ENCODE results near the gene SPINT2.

SPINT2 gene

DNA sequence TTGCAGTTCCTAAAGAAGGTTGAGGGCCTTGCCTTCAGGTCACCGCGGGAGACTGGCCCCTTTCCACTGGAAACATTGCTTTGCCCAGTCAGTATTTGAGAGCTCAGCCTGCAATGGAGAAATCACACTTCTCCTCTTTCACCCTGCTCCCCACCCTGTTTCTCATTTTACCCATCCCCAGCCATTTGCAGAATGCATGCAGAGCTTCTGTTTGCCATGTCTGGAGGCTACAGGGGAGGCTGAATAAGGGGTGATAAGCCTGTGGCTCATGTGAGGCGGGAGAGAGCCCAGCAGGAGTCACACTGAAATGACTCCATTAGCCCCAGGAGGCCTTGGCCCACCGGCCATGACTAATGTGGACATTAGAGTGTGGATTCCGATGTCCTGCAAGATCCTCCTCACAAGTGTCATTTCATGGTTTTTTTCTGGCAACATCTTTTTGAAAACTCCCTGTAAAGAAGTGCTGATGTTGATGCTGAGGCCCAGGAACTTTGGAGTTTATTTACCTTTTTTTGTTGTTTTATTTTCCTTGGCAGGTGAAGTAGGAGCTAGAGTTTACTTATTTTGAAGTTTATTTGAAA, 6.3 kb downstream of the SPINT2 start:
- DNase-seq: peak; percentile 84

DNA sequence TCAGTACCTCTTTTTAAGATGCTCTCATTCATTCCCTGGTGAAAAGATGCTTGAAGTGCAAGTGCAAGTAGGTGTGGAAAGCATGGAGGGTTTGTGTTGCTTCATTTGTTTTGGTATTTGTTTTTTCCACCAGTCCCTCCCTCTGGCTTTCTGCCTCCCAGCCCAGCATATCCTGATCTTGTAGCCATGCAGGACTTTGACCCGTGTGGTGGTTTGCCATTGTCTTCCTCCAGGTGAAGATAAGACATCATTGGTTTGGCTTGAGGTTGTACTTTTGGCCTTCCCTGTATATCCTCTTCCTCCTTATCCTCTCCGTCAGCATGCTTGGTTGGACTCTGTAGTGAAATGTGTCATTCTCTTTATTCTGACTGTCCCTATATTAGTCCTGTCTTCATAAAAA, 9.1 kb downstream of the SPINT2 start:
- peak; percentile 50 for DNase-seq

DNA sequence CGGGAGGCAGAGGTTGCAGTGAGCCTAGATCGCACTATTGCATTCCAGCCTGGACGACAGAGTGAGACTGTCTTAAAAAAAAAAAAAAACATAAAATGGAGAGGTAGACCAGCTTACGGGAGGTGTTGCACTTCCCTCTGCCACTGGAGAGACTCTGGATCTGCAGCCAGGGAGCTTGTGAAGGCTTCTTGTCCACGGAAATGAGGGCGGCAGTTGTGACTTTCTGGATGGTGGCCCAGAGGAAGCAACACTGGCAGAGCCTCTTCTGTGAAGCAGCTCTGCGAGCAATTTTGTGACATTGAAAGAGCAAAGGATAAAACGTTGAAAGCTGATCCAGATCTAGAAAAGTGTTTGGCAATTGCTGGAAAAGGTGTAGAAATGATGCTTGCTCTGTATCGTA, 10.4 kb downstream of the SPINT2 start:
- peak; percentile 44 for DNase-seq

DNA sequence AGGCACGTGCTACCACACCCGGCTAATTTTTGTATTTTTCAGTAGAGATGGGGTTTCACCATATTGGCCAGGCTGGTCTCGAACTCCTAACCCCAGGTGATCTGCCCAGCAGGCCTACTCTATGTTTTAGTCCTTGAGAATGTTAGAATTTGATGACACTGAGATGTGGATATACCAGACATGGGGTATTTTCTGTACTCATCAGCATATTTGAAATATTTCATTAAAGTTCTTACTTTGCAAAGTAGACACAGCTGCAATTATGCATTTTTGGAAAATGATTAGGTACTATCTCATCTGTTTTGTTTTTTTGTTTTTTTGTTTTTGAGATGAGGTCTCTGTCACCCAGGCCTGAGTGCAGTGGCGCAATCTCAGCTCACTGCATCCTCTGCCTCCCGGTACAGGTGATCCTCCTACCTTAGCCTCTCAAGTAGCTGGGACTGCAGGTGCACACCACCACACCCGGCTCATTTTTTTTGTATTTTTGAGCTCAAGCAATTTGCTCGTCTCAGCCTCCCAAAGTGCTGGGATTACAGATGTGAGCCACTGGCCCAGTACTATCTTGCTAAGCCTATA, 12.7 kb downstream of the SPINT2 start:
- no peak for DNase-seq

DNA sequence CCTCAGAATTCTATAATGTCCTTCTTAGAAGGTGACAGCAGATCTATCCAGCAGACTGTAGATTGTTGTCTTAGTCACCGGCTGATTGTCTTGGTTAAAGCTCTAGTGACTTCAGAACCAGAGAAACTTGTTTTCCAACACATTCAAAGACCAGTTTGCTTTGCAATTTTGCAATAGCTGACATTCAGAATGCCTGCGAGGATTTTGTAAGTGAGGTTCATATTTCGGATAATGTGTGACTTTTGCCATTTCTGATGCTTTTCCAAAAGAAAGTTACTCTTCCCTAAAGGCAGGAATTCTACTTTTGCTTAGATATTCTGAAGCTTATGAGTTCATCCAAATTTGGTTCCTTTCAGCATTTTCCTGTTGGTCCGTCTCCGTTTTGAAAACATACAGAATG, 13.2 kb downstream of the SPINT2 start:
- no peak for DNase-seq

DNA sequence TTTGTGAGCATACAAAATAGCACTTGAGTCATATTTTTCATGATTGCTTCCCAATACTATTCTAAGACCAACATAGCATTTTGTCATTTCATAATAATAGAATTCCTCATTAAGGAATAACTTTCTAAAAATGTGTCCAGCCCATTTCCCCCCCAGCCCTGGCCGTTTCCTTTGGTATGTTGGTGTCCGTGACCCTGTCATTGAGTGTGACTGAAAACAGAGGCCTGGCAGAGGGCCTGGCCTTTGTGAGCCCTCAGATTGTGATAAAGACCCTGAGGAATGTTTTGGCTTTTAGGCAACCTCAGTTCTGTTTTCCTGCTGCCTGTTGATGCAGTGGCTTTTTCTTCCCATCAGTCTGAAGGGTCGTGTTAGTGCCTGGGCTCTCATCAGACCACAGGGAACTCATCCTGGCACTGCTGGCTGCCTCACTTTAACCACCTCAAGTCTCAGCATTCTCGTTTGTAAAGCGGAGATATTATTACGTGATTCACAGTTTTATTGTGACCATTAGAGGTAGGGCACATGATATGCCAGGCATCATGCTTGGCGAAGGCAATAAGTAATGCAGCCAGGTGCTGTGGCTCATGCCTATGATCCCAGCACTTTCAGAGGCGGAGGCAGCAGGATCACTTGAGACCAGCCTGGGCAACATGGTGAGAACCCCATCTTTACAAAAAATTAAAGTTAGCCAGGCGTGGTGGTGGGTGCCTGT, 13.8 kb downstream of the SPINT2 start:
- no peak for DNase-seq

DNA sequence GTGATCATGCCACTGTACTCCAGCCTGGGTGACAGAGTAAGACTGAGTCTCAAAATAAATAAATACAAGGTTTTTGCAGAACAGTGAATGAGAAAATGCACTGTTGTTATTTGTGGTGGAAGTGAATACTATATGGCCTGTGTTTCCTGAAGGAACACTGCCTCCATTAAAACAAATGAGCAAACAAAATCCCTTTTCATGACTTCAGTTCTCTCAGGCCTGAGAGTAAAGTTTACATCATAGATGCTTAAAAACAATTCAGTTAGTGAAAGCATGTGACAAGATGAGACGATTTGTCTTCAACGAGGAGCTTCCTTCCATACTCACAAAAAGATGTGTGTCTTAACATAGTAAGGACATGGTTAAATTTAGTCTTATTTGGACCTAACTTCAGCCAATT, 14.4 kb downstream of the SPINT2 start:
- DNase-seq: no peak

DNA sequence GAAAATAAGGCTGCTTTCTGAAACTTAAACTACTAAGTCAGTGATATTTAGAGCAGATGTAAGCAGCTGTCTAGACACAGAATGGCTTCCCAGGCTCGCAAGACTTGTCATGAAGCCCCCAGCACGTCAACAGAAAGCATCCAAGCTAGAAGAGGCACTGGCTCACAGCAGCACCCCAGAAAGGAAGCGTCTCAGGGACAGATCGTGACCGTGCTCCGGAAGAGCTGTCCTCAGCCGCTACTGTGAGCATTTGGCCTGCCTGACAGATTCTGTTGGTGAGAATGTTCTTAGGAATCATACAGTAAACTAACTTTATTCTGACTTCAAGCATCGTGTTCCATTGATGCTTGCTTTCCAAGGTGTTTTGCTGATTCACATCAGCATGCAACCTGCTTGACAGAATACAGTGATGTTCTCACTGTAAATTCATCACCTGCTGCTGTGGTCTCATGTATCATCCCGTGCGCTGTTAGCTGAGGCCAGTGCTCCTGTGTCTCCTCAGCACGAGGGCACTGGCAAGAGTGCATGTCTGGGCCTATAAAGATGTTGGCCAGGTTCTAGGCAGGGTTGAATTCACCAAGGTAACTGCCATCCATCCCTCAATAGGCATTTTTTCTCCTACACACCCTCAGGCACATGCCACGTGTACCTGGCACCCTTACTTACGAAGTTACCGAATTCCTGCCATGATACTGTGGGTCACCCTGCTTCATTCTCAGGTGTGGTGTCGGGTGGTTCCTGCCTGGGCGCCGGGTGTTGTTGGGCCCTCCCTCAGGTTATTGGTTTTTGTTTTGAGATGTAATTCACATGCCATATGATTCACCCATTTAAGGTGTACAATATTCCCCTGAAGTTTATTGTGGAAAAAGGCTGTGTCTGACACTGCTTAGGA, 15.9 kb downstream of the SPINT2 start:
- no peak for DNase-seq

DNA sequence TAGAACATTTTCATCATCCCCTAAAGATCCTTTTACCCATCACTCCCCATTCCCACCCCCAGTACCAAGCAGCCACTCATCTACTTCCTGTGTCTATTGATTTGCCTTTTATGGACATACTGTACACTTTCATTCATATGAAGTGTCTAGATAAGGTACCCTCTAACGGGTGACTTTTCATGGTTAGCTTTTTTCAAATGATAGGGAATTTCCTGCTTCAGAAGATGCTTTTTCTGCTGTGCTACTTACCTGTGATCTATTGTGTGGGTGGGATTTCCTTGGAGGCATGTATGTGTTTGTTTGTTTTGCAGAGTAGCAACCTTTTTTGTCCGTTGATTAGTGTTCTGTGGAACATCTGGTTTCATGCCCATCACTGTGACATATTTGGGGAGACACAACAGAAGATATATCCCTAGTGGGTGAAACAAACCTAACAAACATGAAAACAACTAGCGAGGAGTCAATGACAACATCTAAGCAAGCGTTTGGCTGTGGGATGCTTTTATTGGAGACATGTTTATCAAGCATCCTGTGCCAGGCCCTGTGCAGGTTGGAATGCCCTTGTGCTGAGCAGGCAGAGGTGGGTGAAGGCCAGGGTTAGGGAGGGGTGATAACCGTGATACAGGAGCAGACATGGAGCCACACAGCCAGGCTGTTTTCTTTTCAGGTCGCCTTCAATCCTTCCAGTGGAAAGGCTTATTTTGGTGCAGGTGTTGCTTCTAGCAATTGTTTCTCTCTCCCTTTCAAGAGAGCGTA, 17.6 kb downstream of the SPINT2 start:
- peak; percentile 77 for DNase-seq

DNA sequence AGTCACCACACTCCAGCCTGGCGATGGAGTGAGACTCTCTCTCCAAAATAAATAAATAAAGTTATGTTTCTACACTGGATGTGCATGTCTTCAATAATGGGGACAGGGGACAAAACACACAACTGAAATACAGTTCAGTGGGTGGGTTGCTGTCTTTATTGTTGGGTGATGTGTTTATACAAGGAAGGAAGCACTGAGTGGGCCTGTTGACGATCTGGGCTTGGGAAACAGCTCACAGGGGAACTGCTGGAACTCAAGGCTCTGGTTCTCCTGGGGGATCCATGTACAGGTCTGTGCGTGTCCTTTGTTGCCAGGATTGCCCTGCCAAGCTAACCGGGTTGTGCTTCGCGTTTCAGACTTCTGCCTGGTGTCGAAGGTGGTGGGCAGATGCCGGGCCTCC, 18.9 kb downstream of the SPINT2 start:
- DNase-seq: no peak

DNA sequence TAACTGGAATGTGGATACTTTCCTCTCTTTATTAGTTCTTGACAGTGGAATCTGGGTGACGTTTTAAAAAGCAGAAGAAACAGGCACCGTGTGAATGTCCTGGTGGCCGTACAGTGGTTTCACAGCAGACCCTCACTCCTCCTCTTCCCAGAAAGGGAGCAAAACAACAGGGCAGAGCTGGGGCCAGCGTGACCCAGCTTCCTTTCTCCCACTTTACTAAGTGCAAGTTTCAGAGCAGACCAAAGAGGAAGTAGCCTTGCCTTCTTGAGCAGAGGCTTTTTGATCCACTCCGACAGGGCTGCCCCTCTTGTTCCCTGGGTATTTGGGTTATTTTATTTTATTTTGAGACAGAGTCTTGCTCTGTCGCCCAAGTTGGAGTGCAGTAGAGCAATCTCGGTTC, 20.0 kb downstream of the SPINT2 start:
- peak; percentile 66 for DNase-seq

DNA sequence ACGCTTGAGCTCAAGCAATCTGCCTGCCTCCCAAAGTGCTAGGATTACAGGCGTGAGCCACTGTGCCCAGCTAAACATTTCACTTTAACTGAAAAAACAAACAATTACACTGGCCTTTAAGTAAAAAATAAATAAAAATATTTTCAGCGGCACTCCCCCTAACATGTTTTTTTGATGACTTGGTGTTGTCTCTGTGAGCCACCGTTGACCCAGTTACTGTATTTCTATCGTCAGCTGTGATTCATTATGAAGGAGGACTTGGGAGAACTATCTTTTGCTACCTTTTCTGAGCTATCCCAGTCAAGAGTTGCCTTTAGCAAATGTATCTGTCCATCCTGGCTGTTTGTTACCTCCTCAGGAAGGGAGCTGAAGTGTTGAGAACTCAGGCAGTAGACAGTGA, 21.2 kb downstream of the SPINT2 start:
- no peak for DNase-seq

DNA sequence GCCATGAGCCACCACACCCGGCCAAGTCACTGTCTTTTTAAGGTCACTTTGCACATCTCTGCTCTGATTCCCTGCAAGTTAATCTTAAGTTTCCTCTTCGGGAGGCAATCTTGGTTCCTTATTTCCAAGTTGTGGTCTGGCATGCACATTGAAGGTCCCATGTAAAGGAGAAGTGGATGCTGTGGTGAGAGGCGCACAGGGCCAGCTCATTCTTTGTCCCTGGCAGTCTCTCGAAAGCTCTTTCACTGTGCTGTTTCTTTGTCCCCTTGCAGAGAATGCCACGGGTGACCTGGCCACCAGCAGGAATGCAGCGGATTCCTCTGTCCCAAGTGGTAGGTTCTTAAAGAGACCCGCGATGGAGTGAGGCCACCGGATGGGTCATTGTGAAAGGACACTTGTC, 23.2 kb downstream of the SPINT2 start:
- DNase-seq: peak; percentile 76

DNA sequence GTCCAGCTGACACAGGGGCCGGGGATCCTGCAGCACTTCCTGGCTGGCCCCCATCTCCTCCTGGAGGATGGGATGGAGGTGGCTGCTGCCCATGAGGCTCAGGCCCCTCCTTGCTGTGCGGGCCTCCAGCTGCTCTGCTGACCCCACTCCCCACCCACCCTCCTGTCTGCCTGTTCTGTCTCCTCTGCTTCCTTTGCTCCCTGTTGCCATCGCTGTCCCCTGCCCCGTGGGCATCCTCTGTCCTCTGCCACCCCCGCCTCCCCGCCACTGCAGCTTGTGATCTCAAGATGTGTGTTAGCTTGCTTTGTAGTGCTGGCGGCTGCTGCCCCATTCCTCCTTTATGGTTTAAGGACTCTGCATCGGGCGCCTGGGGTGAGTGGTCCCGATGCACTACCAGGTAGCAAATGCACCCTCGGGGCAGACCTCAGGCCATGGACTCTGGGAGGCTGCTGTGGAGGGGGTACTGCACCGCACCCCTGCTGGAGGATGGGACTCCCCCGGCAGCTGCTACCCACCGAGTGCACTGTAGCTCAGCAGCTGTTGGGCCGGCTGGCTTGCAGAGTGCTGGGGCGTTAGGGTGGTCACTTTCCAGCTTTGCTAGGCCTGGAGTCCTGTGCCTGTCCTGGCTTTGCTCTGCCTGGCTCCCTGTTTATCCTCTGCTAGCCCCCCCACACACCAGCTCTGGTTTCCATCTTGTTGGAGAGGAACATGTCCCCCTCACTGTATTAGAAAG, 23.9 kb downstream of the SPINT2 start:
- DNase-seq: no peak

DNA sequence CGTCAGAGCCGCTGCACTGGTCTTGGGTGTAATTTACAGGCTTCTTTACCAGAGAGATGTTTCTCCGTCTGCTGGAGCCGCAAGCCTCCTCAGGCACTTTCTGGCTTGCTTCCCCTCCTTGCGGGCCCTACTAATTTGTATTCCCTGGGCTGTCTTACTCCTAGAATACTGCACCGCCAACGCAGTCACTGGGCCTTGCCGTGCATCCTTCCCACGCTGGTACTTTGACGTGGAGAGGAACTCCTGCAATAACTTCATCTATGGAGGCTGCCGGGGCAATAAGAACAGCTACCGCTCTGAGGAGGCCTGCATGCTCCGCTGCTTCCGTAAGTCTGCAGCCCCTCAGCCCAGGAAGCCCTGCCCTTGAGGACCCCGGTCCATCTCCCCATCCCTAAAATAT, 25.6 kb downstream of the SPINT2 start:
- DNase-seq: no peak

DNA sequence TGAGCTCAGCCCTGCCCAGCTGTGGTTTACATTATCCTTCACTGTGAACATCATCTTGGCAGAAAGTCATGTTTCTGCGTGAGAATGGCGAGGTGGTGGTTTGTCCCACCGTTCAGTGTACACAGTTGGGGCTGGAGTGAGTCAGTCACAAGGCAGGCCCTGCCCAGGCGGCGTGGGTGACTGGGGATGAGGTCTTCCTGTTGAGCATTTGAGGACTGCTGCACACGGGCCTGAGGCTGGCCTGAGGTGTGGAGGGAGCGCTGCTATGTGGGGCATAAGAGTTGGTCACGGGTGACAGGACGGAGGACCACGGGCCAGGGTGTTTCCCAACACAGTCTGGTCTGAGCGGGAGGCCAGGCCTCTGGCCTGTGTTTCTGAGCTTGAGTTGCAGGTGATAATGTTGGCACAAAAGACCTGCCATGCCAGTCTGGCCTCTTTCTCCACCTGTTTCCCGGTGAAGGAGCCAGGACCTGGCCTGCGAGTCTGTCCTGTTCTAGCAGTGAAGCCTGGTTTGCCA, 26.3 kb downstream of the SPINT2 start:
- DNase-seq: peak; percentile 74

DNA sequence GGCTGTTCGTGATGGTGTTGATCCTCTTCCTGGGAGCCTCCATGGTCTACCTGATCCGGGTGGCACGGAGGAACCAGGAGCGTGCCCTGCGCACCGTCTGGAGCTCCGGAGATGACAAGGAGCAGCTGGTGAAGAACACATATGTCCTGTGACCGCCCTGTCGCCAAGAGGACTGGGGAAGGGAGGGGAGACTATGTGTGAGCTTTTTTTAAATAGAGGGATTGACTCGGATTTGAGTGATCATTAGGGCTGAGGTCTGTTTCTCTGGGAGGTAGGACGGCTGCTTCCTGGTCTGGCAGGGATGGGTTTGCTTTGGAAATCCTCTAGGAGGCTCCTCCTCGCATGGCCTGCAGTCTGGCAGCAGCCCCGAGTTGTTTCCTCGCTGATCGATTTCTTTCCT, 27.5 kb downstream of the SPINT2 start:
- DNase-seq: no peak

DNA sequence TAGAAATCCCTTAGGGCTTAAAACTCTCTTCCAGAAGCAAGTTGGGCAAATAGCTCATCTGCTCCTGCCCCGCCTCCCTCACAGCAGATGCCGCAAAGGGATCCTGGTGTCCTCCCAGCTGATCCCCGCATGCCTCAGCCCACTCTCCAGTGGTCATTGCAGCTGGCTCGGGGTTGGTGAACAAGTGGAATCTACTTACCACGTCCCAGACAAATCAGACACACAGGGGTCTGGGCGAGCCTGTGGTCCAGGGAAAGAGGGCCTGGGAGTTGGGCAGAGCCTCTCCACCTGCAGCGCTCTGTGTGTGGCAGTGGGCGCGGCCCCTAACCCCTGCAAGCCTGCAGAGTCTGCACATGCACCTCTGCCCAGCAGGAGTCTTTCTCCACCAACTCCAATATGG, 28.9 kb downstream of the SPINT2 start:
- DNase-seq: no peak

DNA sequence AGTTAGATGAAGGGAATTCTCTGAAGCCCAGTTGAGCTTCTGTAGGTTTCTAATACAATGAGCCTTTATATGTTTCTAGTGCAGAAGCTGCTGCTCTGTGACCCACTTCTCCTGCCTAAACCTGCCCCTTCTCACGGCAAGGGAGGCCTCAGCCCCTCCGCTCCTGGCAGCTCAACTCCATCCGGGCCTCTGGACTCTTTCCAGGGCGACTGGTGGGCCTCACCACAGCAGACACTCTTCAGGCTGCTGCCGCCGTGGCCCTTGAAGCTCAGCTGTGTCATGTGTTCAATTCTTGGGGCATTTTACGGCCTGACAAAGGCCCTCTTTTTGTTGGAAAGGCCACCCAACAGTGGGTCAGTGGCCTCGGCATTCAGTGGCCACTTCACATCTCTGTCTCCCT, 29.7 kb downstream of the SPINT2 start:
- DNase-seq: no peak

DNA sequence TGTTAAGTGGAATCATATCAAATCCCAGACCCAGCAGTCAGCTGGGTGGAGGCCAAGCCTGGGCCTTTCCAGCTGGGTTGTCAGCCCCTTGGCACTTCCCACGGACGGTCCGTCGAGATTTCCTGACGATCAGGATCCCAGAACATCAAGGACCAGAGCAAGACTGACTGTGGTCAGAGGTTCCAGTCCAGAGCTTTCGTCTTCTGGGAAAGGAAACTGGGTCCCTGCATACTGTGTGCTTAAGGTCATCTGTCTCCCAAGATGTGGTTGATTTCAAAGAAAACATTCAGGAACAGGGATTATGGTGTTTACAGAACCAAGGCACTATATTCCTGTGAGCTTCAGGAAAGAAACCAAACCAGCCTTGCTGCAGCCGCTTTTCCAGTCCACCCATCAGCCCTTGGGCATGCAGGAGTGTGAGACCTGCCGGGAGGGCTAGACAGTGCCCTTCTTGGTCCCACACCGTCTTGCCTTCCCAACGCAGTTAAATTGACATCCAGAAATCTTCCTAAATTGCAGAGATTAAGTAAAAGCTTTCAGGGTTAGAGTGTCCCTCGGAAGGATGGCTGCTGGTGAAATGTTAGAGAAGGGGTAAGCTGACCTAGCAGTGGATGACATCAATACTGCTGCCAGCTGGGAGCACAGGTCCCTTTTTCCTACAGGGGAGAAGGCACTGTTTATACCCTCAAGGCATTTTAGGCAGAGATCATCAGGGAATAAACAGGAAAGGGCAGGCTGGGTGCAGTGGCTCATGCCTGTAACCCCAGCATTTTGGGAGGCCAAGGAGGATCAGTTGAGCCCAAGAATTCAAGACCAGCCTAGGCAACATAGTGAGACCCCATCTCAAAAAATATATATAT, 34.7 kb downstream of the SPINT2 start:
- DNase-seq: no peak

Data from hematopoietic multipotent progenitor cell treated with erythropoietin and hydrocortisone succinate and interleukin-3 and kit ligand, for 4 days (in vitro differentiated cells).